Measurements from ENCODE around the gene PROKR2.

Gene PROKR2

DNA sequence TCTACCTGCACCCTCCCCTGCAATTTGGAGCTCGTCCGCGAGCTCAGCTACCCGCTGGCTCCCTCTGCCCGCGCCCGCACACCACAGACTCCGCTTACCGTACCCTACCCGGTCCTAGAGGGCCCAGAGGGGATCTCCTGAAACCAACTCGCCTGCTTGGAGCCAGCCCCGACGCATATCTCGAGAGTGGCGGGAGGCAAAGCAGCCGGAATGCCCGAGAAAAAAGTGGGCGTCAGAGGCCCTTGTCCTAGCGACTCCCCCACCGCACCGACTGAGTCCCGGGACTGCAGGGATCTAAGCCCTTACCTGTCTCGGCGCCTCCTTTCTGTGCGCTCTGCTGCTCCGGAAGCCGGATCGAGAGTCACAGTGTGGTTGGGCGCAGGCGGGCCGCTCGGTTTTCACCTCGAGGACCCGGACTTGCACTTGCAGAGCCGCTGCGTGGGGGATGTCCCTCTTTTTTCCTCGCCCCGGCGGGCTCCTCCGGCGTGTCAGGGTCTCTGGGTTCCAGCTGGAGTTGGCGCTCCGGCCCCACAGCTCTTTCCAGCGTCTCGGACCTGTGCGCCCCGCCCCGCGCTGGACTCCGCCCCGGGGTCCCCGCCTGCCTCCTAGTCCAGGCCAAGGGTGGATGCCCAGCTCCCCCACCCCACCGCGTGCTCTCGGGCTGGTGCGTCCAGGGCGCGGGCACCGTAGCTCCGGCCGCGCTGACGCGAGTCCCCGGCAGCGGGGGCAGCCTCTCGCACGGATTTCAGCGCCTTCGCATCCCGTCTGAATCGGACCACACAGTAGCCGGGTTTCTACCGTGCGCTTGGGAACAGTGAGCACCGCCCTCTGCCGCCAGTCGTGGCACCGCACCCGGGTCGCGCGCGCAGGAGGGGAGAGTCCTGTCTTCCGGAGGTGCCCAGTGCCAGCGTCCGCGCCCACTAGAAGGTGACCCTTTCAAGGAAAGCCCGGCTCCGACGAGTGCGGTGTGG, at the start of gene PROKR2:
Gene PROKR2 (minus strand): TSS at position 767 of the 971 bp plus-strand sequence. CDS start 2,585 bp downstream, outside the sequence.
- DNase-seq, result no peak

DNA sequence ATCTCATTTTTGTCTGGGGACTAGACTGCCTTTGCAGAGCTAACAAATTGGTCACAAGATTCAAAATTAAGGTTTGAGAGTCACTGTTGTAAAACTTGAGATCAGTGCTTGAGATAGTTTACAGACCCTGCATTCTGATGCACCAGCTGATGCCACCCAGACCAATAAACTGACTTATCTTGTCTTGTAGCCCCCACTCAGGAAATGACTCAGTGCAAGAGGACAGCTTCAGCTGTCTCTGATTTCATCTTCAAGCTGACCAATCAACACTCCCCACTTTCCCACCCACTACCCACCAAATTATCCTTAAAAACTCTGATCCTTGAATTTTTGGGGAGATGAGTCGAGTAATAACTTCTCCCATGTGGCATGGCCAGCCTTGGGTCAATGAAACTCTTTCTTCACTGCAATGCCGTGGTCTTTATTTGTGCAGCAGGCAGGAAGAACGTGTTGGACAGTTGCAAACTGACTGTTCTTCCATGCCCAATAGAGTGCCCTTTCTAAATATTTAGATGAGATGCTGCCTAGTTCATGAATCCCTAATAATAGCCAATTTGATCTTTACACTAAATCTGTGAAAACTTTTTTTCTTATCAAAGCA, 48.3 kb upstream of the PROKR2 start:
- no peak for DNase-seq

DNA sequence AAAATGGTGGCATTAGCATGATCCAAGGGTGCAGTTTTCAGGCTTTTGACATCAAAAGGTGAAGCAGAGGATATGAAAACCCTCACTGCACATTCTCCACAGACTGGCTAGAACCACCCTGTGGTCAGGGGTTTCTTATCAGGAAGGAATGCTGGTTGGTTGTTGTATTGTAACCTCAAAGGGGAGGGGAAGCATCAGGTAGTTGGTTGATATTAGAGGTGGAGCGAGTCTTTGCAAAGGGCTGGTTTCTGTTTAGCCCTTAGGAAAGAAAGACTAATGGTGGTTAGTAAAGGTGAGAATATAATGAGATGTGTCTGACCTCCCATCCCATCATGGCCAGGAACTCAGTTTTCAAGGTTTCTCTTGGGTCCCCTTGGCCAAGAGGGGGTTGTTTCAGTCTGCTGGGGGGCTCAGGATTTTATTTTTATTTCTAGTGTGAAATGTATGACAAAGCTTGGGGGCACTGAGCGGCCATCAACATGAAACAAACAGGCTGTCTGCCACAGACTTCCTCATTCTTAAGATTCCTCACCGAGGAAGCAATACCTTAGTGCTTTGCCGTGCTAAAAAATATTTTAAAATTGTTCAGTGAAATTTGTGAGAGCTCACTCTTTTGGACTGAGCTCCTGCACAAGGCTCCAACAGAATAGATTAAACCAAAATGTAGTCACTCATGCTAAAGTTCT, 47.5 kb upstream of the PROKR2 start:
- no peak for DNase-seq

DNA sequence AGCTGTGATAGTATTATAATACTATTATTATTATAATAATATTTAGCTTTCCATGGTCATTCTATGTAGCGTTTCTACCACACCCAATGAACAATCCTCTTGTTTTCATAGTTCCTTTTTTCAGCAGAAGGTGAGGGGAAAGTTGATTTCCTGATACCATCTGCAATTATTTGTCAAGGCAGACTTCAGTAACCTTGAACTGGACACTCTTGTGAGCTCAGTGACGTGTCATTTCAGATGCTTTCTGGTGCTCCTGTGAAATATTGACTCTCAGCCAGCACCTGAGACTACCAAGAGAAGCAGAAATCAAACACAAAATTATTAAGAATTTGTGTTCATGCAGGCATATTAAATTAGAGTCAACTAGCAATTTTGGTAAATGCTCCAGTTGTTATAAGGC, 46.0 kb upstream of the PROKR2 start:
- DNase-seq, result no peak

DNA sequence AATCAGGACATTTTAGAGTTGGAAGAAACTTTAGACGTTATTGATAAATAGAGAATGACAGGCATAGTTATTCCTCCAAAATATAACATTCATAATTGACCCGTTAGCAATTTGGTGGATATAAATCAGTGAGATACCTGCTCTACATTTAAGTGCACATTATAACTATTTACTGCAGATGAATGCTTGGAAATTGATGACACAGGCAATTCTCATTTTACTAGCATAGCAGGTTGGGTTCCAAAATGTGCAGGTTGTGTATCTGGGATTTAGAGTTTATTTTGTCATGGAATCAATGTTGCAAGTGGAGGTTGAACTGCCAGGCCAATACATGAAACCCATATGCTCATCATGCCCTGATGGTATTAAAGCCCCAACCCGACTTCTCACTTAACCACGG, 44.4 kb upstream of the PROKR2 start:
- no peak for DNase-seq

DNA sequence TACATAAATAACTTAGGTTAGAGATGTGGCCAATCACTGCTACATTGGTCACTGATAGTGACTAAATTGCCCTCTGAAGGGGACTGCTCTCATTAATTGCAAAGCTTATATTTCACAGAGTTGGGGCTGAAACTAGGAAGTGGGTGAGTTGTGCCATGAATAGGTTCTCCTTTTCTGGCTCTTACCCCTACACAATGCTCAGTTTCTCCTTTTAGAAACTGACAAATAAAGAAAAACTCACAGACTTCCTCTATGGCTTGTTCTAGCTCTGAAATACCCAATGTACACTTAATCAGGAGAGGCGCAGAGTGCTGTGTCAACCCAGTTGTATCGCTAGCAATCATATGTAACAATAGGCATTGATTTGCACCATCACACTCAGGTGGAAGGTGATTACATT, 41.2 kb upstream of the PROKR2 start:
- no peak for DNase-seq

DNA sequence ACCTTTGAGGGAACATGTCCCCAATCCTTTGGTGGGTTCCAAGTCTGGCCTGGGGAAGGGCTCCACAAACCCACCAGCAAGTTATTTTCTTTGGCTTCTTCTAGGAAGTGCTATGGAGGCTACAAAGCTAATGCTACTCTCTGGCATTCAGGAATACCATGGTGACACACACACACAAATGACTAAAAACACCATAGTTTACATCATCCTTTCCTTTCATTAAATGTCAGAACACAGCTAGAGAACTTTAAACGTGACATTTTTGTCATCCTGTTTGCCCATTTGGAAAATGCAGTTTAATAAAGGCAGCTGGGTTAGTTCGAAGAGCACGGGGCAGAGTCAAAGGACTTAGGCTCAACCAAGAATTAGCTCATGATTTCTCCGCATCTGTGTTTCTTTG, 40.2 kb upstream of the PROKR2 start:
- DNase-seq, result no peak

DNA sequence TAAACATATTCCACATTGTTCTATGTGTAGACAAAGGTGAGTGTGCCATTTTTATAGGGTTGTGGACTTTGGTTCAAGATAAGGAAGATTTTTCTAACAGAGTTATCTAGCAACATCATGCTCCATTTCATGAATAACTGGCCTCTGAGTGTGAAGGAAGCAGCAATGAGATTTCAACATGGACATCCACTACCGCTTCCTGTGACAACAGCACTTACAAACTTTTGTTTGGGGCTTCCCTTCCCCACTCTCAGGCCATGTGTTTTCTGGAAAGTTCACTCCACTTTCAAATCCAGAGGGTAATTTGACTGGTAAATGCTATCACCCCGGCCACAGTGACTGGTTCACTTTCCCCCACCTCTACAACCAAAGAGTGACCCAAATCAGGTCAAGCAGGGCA, 38.1 kb upstream of the PROKR2 start:
- DNase-seq, result no peak

DNA sequence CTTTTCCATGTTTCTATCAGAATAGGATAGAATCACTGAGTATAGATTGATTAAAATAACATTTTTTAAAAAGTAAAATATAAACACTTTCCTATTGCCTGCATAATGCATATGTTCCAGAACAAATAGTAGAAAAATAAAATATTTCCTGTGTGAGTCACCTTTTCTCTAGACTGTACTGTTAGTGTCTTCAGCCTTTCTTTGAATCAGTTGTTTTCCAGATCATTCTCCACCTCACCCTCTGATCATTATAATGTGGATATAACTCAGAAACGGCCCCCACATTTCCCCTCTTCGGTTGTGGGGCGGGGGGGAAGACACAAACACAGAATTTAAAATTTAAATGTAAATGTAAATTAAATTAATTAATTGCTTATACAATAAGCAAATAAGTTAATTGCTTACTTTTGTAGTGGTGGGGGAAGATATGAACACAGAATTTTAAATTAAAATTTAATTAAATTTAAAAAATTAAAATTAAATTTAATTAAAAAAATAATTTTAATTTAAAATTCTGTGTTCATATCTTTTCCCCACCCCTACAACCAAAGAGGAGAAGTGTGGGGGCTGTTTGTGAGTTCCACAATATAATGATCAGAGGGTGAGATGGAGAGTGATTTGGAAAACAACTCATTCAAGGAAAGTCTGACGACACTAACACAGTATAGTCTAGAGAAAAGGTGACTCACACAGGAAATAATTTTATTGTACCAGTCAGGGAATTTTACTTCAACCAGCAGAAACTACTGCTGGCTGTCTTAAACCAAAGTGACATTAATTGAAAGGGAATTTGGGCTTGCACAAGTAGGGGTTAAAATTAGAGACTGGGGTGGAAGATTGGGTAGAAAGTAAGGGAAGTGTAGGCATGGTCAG, 37.1 kb upstream of the PROKR2 start:
- no peak for DNase-seq

DNA sequence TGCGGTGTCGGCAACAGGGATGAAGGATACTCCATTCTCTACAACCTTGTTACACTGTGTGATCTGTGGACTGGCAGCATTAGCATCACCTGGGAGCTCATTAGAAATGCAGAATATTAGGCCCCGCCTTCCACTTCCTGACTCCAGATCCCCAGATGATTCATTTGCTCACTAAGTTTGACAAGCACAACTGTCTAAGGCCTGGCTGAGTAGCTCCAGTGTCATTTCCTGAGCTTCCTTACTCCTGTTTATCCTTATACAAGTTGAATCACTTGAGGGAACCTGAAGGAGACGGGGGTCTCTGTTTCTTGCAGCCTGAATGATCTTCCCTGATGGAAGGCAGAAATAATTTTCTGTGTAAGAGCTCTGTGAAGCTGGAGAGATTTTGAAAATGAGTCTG, 32.7 kb upstream of the PROKR2 start:
- DNase-seq, result no peak

DNA sequence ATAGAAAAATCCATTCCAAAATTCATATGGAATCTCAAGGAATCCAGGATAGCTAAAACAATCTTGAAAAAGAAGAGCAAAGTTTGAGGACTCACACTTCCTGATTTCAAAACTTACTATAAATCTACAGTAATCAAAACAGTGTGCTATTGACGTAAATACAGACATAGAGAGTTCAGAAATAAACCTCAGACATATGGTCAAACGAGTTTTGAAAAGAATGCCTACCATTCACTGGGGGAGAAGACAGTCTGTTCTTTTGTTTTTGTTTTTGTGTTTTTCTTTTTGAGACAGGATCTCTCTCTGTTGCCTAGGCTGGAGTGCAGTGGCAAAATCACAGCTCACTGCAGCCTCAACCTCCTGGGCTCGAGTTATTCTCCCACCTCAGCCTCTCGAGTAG, 25.3 kb upstream of the PROKR2 start:
- no peak for DNase-seq

DNA sequence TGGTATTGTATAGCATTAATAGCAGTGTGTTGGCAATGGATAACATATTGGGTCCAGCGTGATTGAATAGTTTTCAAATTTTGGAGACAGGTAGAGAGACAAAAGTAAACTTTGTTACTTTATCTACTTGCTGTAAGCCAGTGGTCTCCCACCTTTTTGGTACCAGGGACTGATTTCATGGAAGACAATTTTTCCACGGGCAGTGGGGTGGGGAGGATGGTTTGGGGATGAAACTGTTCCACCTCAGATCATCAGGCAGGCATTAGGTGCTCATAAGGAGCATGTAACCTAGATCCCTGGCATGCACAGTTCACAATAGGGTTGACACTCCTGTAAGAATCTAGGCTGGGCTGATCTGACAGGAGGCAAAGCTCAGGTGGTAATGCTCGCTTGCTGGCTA, 14.6 kb upstream of the PROKR2 start:
- DNase-seq, result no peak

DNA sequence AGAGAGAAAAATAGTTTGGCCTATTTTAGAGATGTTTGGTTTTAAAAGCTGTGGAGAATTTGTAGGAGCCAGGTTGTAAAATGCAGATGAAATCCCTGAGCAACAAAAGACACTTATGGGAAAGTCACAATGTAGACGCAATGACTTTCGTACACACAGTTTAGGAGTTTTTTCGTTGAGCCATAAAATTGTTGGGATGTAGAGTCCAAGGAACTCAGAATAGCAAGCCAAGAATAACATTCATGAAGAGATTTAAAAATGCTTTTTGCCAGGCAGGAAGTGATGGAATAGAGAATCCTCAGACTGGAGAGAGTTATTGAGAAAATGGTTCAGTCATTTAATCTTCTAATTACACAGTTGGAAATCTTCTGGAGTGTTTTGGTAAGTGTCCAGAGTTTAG, 11.5 kb upstream of the PROKR2 start:
- no peak for DNase-seq

DNA sequence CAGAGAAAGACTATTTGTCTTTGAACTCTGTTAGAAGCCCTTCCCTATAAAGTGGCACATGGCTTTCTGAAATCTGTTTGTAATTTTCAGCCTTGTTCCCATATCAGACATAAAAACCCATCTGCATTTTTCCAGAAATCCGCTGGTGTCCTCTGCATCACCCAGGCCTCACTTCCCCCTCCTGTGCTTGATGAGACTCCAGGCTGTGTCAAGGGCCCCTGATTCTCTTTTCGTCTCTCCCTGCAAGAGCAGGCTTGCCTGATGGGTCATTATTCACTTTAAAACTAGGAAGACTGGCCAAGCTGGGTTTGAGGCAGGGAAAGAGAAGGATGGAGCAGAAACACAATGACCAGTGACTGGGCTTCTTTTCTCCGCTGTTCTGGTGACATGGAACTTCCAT, 10.6 kb upstream of the PROKR2 start:
- no peak for DNase-seq

DNA sequence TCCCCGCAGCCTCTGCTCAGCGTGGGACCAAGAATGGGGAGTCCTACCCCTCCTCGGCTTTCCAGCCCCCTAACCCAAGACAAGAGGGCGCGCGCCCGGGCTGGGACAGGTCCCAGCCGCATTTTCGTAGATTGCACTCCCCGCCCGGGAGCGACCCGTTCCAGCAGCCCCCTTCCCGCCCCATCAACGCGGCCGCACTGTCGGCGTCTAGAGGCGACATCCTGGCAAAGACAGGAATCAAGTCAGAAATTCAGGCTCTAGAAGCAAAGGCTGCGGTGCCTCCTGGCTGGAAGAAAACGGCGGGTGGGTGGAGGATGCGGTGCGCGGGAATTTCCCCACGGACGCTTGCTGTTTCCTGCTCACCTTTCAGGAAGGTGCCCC, 957 bp downstream of the PROKR2 start:
- DNase-seq, result no peak

DNA sequence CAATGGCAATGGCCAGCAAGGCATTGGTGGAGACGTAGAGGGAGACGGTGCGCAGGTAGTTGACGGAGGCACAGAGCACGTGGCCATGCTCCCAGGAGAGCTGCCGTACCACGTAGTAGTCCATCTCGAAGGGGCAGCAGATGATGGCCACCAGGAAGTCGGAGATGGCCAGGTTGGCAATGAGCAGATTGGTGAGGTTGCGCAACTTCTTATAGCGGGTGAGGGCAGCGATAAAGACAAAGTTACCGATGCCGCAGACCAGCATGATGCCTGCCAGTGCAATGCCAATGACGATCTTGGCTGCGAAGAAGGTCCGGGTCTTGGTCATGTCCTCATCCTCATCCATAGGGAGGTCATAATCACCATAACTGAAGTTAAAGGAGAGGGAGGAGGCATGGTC, 2.8 kb downstream of the PROKR2 start:
- no peak for DNase-seq

DNA sequence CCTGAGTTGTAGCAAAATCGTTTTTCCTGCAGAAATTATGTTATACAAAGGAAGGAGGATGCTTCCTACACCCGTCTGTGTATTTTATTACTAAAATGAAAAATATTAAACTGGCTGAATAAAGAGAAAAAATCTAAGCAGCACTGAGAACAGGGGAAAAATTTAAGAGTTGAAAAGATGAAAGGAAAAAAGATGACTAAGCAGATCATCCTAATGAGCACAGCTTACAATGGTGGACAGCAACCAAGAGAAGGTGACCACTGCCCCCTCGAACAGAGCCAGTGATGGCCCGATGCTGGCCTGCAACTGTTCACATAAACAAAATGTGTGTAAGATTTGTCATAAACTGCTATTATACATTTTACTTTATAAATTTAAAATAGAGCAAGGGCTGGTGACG, 4.2 kb downstream of the PROKR2 start:
- no peak for DNase-seq

DNA sequence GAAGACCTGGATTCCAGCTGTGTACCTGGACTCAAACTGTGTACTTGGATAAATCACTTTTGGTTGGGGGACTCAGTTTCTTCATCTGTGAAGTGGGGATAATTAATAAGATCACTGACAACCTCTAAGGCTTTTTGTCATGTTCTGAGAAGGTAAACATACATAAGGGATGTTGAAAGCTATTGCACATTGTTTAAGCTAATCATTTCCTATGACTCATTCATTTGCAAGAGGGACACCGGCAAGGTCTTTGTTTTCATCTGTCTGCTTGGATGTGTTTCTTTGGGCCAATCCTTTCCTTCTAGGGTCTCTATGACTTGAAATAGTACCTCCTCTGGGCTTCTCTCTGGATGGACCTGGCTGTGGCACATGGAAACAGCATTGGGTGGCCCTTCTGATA, 6.8 kb downstream of the PROKR2 start:
- DNase-seq, result no peak

DNA sequence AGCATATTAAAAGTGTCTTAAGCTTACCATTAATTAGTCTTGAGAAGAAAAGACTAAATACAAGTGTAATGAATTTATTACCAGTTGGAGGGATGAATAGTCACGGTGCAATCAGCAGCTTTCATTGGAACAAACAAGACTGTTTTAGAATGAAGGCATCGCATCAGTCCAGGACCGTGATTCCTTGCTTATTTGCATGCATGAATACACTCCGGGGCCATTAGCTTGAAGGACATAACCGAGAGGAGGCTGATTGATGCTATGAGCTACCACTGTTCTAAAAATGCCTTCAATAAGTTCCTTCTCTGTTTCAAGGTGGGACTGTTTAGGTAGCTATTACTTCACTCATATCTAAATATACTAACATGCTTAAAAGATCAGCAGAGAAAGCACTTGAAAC, 17.9 kb downstream of the PROKR2 start:
- no peak for DNase-seq

DNA sequence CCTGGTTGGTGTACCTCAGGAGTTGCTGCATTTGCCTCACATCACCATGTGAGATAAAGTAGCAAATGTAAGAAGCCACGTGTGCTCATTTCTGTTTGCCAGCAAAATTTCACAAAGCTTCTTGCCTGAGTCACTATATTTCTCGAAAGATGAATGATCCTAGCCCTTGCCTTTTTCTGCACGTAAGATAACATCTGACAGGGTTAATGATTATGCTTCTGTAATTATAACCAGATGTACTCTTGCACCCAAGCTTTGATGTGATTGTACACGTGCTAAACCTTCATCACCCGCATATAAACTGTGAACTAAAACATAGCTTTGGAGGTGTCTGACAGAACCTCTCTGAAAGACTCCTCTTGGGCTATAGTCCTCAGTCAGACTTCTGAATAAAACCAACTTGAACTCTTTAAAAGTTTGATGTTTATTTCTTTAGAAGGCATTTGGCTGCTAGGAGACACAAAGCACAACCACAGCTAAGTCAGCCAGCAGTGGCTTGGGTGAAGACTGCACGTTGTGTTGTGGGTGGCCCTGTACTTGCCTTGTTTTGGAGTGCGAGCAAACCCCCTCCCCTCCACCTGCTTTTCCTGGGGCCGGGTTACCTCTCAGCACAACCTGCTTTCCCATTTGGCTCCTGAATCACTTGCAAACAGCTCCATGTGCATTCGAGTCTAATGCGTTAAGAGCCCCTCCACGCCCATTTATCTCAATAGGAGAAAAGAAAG, 19.3 kb downstream of the PROKR2 start:
- DNase-seq, result no peak

DNA sequence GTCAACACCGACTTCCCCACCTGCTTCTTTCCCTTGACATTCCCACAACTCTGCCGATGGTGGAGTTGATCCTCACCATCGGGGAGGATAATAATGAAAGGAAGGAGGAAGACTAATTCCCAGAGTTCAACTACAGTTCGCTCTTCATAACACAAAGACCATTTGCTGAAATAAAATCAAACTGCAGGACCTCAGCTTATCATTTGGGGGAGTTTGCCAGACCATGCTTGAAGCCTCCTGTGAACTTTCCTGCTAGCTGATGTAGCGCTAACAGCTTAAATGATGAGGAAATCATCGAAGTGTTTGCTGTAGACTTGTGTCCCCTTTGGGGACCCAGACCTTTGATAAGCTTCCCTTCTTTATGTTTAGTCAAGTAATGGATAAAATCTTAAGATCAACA, 26.2 kb downstream of the PROKR2 start:
- no peak for DNase-seq

DNA sequence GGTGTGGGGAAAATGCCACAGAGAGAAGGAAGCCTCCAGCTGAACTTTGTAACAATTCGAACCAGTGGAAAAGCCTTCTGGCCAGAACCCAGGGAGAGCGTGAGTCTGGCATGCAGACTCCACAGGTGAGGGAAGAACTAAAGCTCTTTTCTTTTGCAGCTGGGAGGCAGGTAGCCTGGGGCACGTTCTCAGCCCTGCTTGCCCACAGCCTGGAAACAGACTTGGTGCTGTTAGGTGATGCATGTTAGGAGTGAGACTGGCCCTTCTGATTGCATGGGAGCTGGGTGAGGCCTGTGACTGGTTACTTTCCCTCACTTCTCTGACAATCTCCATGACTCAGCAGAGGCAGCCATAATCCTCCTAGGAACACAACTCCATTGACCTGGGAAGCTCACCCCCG, 34.2 kb downstream of the PROKR2 start:
- DNase-seq, result no peak
